ENCODE data around the gene ACOXL.

GRCh38 chr2:110860630-110861029 lies 128.3 kb downstream of the ACOXL start:
- no peak for TF ChIP-seq ZNF121 (tag by site-specific recombination; IDR thresholded peaks at IDR 0.05)
- no peak for TF ChIP-seq CTCF (tag by site-specific recombination; IDR thresholded peaks at IDR 0.05)
- TF ChIP-seq ZBTB49 (tag by site-specific recombination; IDR thresholded peaks at IDR 0.05; ENCODE audit: low read depth): no peak

Measured in HEK293 (cell line).